ENCODE results near the gene EPB41L5.
"Not testable (repeated sequence)": the region's sequence is repeated elsewhere in the genome, so short reads cannot be mapped to it uniquely, and the experiment has no call there.

EPB41L5 gene

GRCh38 chr2:120016800-120017199 lies 3.9 kb downstream of the EPB41L5 start:
- peaks cover 0 to 3% of the 10 kb centered on the region in 2 donors for H3K9me3 Mint-ChIP-seq
- ATAC-seq (replicated peaks) (no peak), DNase-seq (no peak)
- H3K27ac Mint-ChIP-seq: no peak overlapping the region
- peaks cover 6 to 30% of the 10 kb centered on the region in 2 donors for H3K4me1 Mint-ChIP-seq
- no peak overlapping the region for H3K4me3 Mint-ChIP-seq
- peaks cover 3 to 10% of the 10 kb centered on the region in 2 donors for H3K36me3 Mint-ChIP-seq
- no peaks in the 10 kb centered on the region for H3K27me3 Mint-ChIP-seq

DNA sequence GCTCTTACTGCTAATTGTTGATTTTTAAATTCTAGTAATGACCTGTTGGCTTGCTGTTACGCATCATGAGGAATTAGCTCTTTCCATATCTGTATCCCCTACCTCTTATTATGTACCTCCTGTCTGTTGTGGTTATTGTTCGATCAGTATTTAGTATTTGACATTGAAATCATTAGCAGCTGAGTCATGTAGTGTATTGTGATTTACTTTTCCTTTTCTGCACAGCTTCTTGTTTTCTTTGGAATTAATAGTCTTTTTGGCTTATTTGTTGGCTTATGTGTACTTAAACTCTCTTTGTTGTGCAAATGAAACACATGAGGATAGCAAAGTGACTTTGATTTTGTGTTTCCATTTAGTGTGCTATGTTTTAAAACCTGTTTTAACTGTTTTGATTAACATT lies 4.3 kb downstream of the EPB41L5 start:
- peaks cover 5 to 26% of the 10 kb centered on the region in 2 donors for H3K4me1 Mint-ChIP-seq
- peaks cover 0 to 3% of the 10 kb centered on the region in 2 donors for H3K9me3 Mint-ChIP-seq
- no peak overlapping the region for H3K4me3 Mint-ChIP-seq
- peaks cover 4 to 10% of the 10 kb centered on the region in 2 donors for H3K36me3 Mint-ChIP-seq
- H3K27ac Mint-ChIP-seq: no peak overlapping the region
- DNase-seq (no peak), ATAC-seq (replicated peaks) (no peak)
- no peaks in the 10 kb centered on the region for H3K27me3 Mint-ChIP-seq

DNA sequence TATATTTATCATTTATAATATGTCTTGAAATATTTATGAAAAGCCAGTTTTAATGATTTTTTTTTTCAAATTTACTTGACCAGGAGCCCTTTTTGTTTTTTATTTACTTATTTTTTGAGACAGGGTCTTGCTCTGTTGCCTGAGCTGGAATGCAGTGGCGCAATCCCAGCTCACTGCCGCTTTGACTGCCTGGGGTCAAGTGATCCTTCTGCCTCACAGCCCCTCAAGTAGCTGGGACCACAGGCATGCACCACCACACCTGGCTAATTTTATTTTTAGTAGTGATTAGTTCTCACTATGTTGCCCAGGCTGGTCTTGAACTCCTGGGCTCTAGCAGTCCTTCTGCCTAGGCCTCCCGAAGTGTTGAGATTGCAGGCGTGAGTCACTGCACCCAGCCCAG lies 5.7 kb downstream of the EPB41L5 start:
- H3K9me3 Mint-ChIP-seq: peaks cover 3% of the 10 kb centered on the region in 2 donors
- H3K4me3 Mint-ChIP-seq: no peak overlapping the region
- ATAC-seq (replicated peaks): no peak
- no peaks in the 10 kb centered on the region for H3K27me3 Mint-ChIP-seq
- peaks cover 1 to 20% of the 10 kb centered on the region in 2 donors for H3K4me1 Mint-ChIP-seq
- no peak for DNase-seq
- peaks cover 17 to 23% of the 10 kb centered on the region in 2 donors for H3K36me3 Mint-ChIP-seq
- no peak overlapping the region for H3K27ac Mint-ChIP-seq

- peaks cover 1 to 6% of the 10 kb centered on the region in 2 donors for H3K9me3 Mint-ChIP-seq
- peaks cover 1 to 7% of the 10 kb centered on the region in 2 donors for H3K4me1 Mint-ChIP-seq
- peaks cover 35 to 36% of the 10 kb centered on the region in 2 donors for H3K36me3 Mint-ChIP-seq
- no peak for DNase-seq
- H3K4me3 Mint-ChIP-seq: no peak overlapping the region
- no peaks in the 10 kb centered on the region for H3K27me3 Mint-ChIP-seq
- no peak overlapping the region for H3K27ac Mint-ChIP-seq
- ATAC-seq (replicated peaks): no peak
Measured at GRCh38 chr2:120020554-120020953, 7.7 kb downstream of the EPB41L5 start.

DNA sequence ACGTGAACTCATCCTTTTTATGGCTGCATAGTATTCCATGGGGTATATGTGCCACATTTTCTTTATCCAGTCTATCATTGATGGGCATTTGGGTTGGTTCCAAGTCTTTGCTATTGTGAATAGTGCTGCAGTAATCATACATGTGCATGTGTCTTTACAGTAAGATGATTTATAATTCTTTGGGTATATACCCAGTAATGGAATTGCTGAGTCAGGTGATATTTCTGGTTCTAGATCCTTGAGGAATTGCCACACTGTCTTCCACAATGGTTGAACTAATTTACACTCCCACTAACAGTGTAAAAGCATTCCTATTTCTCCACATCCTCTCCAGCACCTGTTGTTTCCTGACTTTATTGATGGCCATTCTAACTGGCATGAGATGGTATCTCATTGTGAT lies 9.6 kb downstream of the EPB41L5 start:
- not testable (repeated sequence) for H3K9me3 Mint-ChIP-seq

DNA sequence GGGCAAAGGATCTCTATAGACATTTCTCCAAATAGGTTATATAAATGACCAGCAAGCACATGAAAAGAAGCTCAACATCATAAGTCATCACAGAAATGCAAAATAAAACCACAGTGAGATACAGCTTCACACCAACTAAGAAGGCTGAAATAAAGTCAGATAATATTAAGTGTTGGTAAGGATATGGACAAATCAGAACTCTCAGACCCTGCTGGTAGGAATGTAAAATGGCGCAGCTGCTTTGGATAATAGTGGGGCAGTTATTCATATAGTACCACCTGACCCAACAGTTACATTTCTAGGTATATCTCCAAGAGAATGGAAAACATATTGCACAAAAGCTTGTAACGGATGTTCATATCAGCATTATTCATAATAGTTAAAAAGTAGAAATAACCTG lies 14.0 kb downstream of the EPB41L5 start:
- no peak overlapping the region for H3K4me3 Mint-ChIP-seq

More for the DNA sequence above, 9.6 kb downstream of the EPB41L5 start:
- H3K27me3 Mint-ChIP-seq; H3K4me1 Mint-ChIP-seq; H3K27ac Mint-ChIP-seq; DNase-seq; H3K4me3 Mint-ChIP-seq; ATAC-seq (replicated peaks): not testable (repeated sequence)
- H3K36me3 Mint-ChIP-seq: peaks cover 33 to 44% of the 10 kb centered on the region in 2 donors

GRCh38 chr2:120028795-120029194 lies 15.9 kb downstream of the EPB41L5 start:
- Mint-ChIP-seq H3K4me3 (no peak overlapping the region), H3K27me3 (no peaks in the 10 kb centered on the region)
- ATAC-seq (replicated peaks): no peak

More for the DNA sequence above, 14.0 kb downstream of the EPB41L5 start:
- H3K9me3 Mint-ChIP-seq: peaks cover 1 to 6% of the 10 kb centered on the region in 2 donors
- H3K27me3 Mint-ChIP-seq: no peaks in the 10 kb centered on the region
- H3K36me3 Mint-ChIP-seq: peaks cover 35 to 40% of the 10 kb centered on the region in 2 donors
- peaks cover 0 to 4% of the 10 kb centered on the region in 2 donors for H3K4me1 Mint-ChIP-seq
- ATAC-seq (replicated peaks) (no peak), DNase-seq (no peak)
- no peak overlapping the region for H3K27ac Mint-ChIP-seq

DNA sequence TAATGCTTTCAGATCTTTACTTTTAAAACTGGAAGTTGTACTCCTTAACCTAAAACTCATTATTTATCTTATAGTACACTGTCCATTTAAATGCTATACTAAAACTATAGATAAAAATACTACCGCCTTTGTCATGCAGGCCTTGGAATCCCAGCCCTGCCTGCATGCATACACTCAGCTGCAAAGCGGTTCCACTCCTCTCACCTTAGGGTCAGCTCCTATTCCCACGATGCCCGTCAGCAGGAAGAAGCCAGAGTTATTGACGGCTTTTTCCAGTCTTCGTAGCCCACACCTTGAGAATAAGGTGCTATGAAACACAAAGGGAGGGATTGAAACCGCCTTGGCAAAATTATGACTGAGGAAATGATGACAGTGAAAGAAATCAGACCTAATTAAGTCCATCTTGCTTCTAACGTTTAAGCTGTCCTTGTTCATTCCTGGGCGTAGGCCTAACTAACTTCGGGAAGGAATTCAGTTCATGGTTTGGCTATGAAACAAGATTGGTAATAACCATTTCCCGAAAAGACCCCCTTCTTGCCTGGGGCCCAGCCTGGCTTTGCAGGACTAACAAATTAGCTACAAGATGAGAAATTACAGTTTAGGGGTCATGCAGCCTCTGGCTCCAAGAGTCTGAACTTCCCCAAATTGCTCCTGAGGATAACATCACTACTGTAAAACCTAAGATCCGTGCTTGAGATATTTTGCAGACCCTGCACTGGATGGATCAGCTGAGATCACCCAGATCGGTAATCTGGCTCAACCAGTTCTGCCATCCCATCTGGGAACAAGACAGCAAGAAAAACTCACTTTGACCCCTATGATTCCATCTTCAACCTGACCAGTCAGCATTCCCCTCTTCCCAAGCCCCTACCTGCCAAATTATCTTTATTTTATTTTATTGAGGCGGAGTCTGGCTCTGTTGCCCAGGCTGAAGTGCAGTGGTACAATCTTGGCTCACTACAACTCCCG lies 17.1 kb downstream of the EPB41L5 start:
- Mint-ChIP-seq H3K9me3 (peaks cover 0 to 1% of the 10 kb centered on the region in 2 donors), H3K27me3 (no peaks in the 10 kb centered on the region), H3K36me3 (peaks cover 10 to 12% of the 10 kb centered on the region in 2 donors), H3K4me3 (no peak overlapping the region), H3K4me1 (peaks cover 0 to 3% of the 10 kb centered on the region in 2 donors), H3K27ac (no peak overlapping the region)
- ATAC-seq (replicated peaks) (no peak), DNase-seq (no peak)

More at GRCh38 chr2:120028795-120029194, 15.9 kb downstream of the EPB41L5 start:
- Mint-ChIP-seq H3K36me3 (peaks cover 20 to 24% of the 10 kb centered on the region in 2 donors), H3K27ac (no peak overlapping the region), H3K9me3 (peaks cover 1% of the 10 kb centered on the region in 2 donors), H3K4me1 (peaks cover 0 to 3% of the 10 kb centered on the region in 2 donors)
- no peak for DNase-seq

DNA sequence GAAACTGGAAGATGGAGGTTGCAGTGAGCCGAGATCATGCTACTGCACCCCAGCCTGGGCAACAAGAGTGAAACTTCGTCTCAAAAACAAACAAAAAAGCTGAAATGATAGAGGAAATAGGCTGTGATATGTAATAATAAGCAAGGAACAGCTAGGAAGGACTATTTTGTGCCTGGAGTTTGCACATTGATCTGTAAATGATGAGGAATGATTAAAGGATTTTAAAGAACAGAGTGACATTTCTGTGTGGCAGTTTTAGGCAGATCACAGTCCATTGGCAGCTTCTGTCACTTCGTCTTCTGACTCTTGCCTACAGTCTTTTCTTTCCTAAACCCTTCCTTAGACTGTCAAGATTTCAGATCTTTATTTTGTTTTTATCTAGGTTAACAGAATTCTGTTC lies 19.4 kb downstream of the EPB41L5 start:
- peaks cover 2 to 7% of the 10 kb centered on the region in 2 donors for H3K36me3 Mint-ChIP-seq
- H3K27me3 Mint-ChIP-seq: no peaks in the 10 kb centered on the region
- H3K27ac Mint-ChIP-seq: no peak overlapping the region
- no peak for ATAC-seq (replicated peaks)
- no peak overlapping the region for H3K4me3 Mint-ChIP-seq
- H3K4me1 Mint-ChIP-seq: peaks cover 3 to 7% of the 10 kb centered on the region in 2 donors
- no peaks in the 10 kb centered on the region for H3K9me3 Mint-ChIP-seq
- no peak for DNase-seq

DNA sequence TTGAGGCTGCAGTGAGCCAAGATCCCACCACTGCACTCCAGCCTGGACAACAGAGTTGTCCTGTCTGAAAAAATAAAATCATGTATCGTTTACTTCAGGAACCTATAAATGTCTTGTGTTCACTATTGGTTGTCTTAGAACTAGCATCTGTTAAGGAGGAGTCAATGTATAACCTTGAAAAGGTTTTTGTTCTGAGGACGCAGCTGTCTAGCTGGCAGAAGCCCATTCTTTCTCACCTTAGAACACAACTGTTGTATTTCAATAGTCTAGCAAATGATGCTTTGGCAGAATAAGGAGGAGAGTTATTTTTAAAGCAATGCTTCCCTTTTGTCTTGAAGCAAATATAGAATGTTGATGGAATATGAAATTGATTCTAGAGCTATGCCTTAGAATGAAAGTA lies 21.1 kb downstream of the EPB41L5 start:
- Mint-ChIP-seq H3K4me1 (peaks cover 7 to 22% of the 10 kb centered on the region in 2 donors), H3K27me3 (no peaks in the 10 kb centered on the region), H3K9me3 (peaks cover 3% of the 10 kb centered on the region in 2 donors), H3K4me3 (no peak overlapping the region), H3K36me3 (peaks cover 3 to 9% of the 10 kb centered on the region in 2 donors), H3K27ac (no peak overlapping the region)
- ATAC-seq (replicated peaks) (no peak), DNase-seq (no peak)

DNA sequence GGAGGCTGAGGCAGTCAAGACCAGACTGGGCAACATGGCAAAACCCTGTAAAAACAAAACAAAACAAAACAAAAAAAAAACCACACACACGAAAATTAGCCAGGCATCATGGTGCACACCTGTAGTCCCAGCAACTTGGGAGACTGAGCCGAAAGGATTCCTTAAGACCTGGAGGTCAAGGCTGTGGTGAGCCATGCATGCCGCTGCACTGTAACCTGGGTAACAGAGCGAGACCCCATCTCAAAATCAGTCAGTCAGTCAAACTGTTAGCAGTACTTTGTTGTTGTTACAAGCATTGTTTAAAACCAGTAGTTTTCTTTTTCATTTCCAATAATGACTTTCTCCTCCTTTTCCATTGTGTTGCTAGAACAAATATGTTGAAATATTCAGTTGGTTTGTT lies 21.7 kb downstream of the EPB41L5 start:
- Mint-ChIP-seq H3K27ac (no peak overlapping the region), H3K36me3 (peaks cover 8 to 10% of the 10 kb centered on the region in 2 donors), H3K4me1 (peaks cover 10 to 26% of the 10 kb centered on the region in 2 donors), H3K27me3 (no peaks in the 10 kb centered on the region), H3K4me3 (no peak overlapping the region), H3K9me3 (peaks cover 4 to 6% of the 10 kb centered on the region in 2 donors)
- ATAC-seq (replicated peaks) (no peak), DNase-seq (no peak)

GRCh38 chr2:120036145-120036544 lies 23.3 kb downstream of the EPB41L5 start:
- H3K4me3 Mint-ChIP-seq: no peak overlapping the region
- peaks cover 4 to 8% of the 10 kb centered on the region in 2 donors for H3K36me3 Mint-ChIP-seq
- H3K4me1 Mint-ChIP-seq: peaks cover 8 to 26% of the 10 kb centered on the region in 2 donors
- no peak overlapping the region for H3K27ac Mint-ChIP-seq
- no peak for DNase-seq
- no peak for ATAC-seq (replicated peaks)
- peaks cover 4 to 6% of the 10 kb centered on the region in 2 donors for H3K9me3 Mint-ChIP-seq
- no peaks in the 10 kb centered on the region for H3K27me3 Mint-ChIP-seq

DNA sequence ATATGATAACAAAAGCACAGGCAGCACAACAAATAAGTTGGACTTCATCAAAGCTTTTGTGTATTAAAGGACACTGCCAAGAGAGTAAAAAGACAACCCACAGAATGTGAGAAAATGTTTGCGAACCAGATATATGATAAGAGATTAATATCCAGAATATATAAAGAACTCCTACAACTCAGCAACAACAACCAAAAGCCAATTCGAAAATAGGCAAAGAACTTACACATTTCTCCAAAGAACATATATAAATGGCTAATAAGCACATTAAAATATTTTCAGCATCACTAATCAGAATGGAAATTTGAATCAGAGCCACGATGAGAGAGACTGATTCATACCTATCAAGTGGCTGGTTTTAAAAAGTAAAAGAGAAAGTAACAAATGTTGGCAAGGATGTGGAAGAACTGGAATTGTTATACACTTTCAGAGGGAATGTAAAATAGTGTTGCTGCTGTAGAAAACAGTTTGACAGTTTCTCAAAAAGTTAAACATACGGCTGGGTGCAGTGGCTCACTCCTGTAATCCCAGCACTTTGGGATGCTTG lies 25.2 kb downstream of the EPB41L5 start:
- ATAC-seq (replicated peaks): no peak
- peaks cover 4 to 6% of the 10 kb centered on the region in 2 donors for H3K9me3 Mint-ChIP-seq

DNA sequence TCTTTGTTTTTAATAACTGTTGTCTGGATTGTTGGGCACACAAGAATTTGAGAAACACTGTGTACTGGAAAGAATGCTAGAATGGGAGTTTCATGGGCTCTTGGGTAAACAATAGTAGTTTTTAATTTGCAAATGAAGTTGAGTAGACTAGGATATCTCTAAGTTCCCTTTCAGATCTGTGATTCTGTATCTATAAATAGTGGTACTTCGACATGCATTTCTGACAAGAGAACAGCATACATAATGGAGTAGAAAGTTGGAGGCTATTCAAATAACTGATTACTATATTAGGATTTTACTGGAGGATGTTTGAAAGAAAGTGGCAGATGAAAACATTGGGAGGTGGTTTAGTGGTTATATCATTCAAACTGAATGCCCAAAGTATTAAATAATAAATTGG lies 29.5 kb downstream of the EPB41L5 start:
- Mint-ChIP-seq H3K4me3 (no peak overlapping the region), H3K36me3 (peaks cover 26 to 32% of the 10 kb centered on the region in 2 donors), H3K27me3 (no peaks in the 10 kb centered on the region), H3K27ac (no peak overlapping the region), H3K9me3 (peaks cover 6 to 10% of the 10 kb centered on the region in 2 donors), H3K4me1 (peaks cover 13 to 32% of the 10 kb centered on the region in 2 donors)
- ATAC-seq (replicated peaks) (no peak), DNase-seq (no peak)

More for the DNA sequence above, 25.2 kb downstream of the EPB41L5 start:
- DNase-seq: no peak
- Mint-ChIP-seq H3K36me3 (peaks cover 11 to 16% of the 10 kb centered on the region in 2 donors), H3K27me3 (no peaks in the 10 kb centered on the region), H3K27ac (no peak overlapping the region), H3K4me3 (no peak overlapping the region), H3K4me1 (peaks cover 9 to 33% of the 10 kb centered on the region in 2 donors)
